GM12878 (cell line): ENCODE data around the gene VCPKMT. TPM values are rescaled to one million over a fixed set of nuclear protein-coding genes. Genes with fewer than 3 reads are reported as not detected.

Source experiments
- ATAC-seq: fragments of 200-7000 bp; cut with Tn5 transposase; 3 replicates; pipeline ENCODE4 v1.9.1; 2020; ENCODE audit warnings: mild to moderate bottlenecking, moderate library complexity
- BruUV-seq: library from RNA; stranded (reverse); fragments of 400-500 nt; replicated peaks from 2 replicates; lab custom pipeline; 2021; lab: Mats Ljungman, UMichigan
- CTCF ChIA-PET: fragments of 300-600 bp; sonication (Branson Sonifier 250); formaldehyde crosslinking; extraction: SDS; loops from one replicate; lab custom pipeline; 2021; ENCODE audit warnings: inconsistent platforms; lab: Yijun Ruan, JAX
- POLR2A ChIA-PET: fragments of 350-600 bp; formaldehyde crosslinking; extraction: SDS; loops from one replicate; lab custom pipeline; 2021; ENCODE audit warnings: inconsistent platforms; lab: Charles Lee
- RAD21 ChIA-PET: fragments of 300-600 bp; sonication (Branson Sonifier 250); formaldehyde crosslinking; loops from one replicate; lab custom pipeline; 2023; ENCODE audit warnings: antibody characterized with exemption; ENCODE audit not compliant: unreplicated experiment; lab: Charles Lee
- SMC1A ChIA-PET: fragments of 300-600 bp; sonication (Branson Sonifier 250); formaldehyde crosslinking; loops from one replicate; lab custom pipeline; 2023; ENCODE audit not compliant: unreplicated experiment, uncharacterized antibody; lab: Charles Lee
- DNase-seq: peaks from one replicate; pipeline ENCODE4 v3.0.0-alpha.2; 2011; ENCODE audit warnings: low read depth, low spot score
- FAIRE-seq: peaks from 3 replicates; lab custom pipeline; 2011; peaks lifted over from hg19 to GRCh38; lab: Jason Lieb, UNC
- H2AFZ ChIP-seq: 2 replicates; pipeline ENCODE4 v1.6.0; 2011; ENCODE audit warnings: low read depth, low read length, control low read depth; ENCODE audit not compliant: control insufficient read depth
- H3K27ac ChIP-seq: 2 replicates; pipeline ENCODE4 v1.5.1; 2011; ENCODE audit warnings: control low read depth; ENCODE audit not compliant: control insufficient read depth, insufficient read depth
- H3K27me3 ChIP-seq, 2 experiments: replicated peaks in 1 of 2; 2 replicates each; pipeline versions ENCODE4 v1.6.0 to v1.6.1; 2011; ENCODE audit warnings: low read length in 1 of 2; ENCODE audit not compliant: control insufficient read depth in 2 of 2, insufficient read depth in 2 of 2
- H3K36me3 ChIP-seq, 2 experiments: 2 replicates each; pipeline ENCODE4 v1.5.1; 2011; ENCODE audit warnings: low read length in 1 of 2; ENCODE audit not compliant: control insufficient read depth in 2 of 2, insufficient read depth in 2 of 2
- H3K4me1 ChIP-seq: 2 replicates; pipeline ENCODE4 v1.6.1; 2011; ENCODE audit warnings: mild to moderate bottlenecking, low read length, moderate library complexity, mixed read lengths; ENCODE audit not compliant: control insufficient read depth, insufficient read depth
- H3K4me2 ChIP-seq: 2 replicates; pipeline ENCODE4 v1.6.0; 2011; ENCODE audit warnings: control low read depth; ENCODE audit not compliant: control insufficient read depth, insufficient read depth
- H3K4me3 ChIP-seq: fragments of 200-600 bp; sonication (generic); 2 replicates; pipeline ENCODE4 v1.5.1; 2016
- H3K79me2 ChIP-seq: 2 replicates; pipeline ENCODE4 v1.6.0; 2011; ENCODE audit warnings: low read length; ENCODE audit not compliant: control insufficient read depth, insufficient read depth
- H3K9ac ChIP-seq: 2 replicates; pipeline ENCODE4 v1.8.0; 2011; ENCODE audit warnings: low read length, control low read depth, mixed read lengths; ENCODE audit not compliant: control insufficient read depth, insufficient read depth
- H3K9me3 ChIP-seq: replicated peaks from 3 replicates; pipeline ENCODE4 v1.5.1; 2011; ENCODE audit warnings: mild to moderate bottlenecking, low read length; ENCODE audit not compliant: control insufficient read depth, insufficient read depth
- H4K20me1 ChIP-seq: 2 replicates; pipeline ENCODE4 v1.6.0; 2011; ENCODE audit not compliant: control insufficient read depth, insufficient read depth
- CEBPB ChIP-seq, 2 experiments: fragments of 150-350 bp in 1 of 2; IDR thresholded peaks; 2 replicates each; pipeline ENCODE4 v1.6.1; 2012 to 2014; ENCODE audit warnings: low read depth in 2 of 2, low read length in 2 of 2, borderline replicate concordance in 1 of 2, inconsistent platforms in 1 of 2
- EZH2 ChIP-seq: IDR thresholded peaks from 2 replicates; pipeline ENCODE4 v1.6.1; 2012; ENCODE audit warnings: low read depth, mild to moderate bottlenecking, control low read depth, inconsistent platforms, low read length, borderline replicate concordance; ENCODE audit not compliant: control insufficient read depth
- PKNOX1 ChIP-seq: fragments of 450-650 bp; IDR thresholded peaks from 2 replicates; pipeline ENCODE4 v1.6.1; 2016; ENCODE audit warnings: mild to moderate bottlenecking
- RAD21 ChIP-seq: IDR thresholded peaks from 2 replicates; pipeline ENCODE4 v1.6.1; 2011; ENCODE audit warnings: mild to moderate bottlenecking, low read depth, low read length, moderate library complexity; ENCODE audit not compliant: insufficient read depth
- STAT3 ChIP-seq: IDR thresholded peaks from 2 replicates; pipeline ENCODE4 v1.6.1; 2011; ENCODE audit warnings: low read depth, low read length, improper control_type of control experiment
- ZZZ3 ChIP-seq: IDR thresholded peaks from 2 replicates; pipeline ENCODE4 v1.6.1; 2011; ENCODE audit warnings: low read depth; ENCODE audit not compliant: control insufficient read depth, insufficient read length
- WGBS: methylation state at CpG from one replicate; pipeline ENCODE4 v1.1.6; 2016; ENCODE audit warnings: low lambda C conversion rate; ENCODE audit not compliant: insufficient replicate concordance, insufficient coverage; ENCODE audit errors: missing lambda C conversion rate; 5-methylcytosine and 5-hydroxymethylcytosine counted together
- in situ Hi-C: fragments of 300-500 bp; cut with MboI; formaldehyde crosslinking; loops from 9 replicates; pipeline ENCODE4 v1.14.3; 2018; ENCODE audit warnings: mixed read lengths
- intact Hi-C: fragments of 100-400 bp; cut with micrococcal nuclease; formaldehyde crosslinking; loops from one replicate; pipeline ENCODE4 v1.14.2; 2022; ENCODE audit not compliant: unreplicated experiment
- polyA plus RNA-seq, 11 experiments: library from polyadenylated mRNA; depleted of rRNA in 4 of 11; unstranded in 6 of 11; stranded (reverse) in 5 of 11; fragments of >200 nt; fragmentation: Nextera tagmentation in 4 of 11; fragmentation: Illumina TruSeq in 1 of 11; extraction: Ambion mirVana in 4 of 11; extraction: Trizol in 1 of 11; gene quantifications; 1 replicate in 1 of 11; 2 replicates in 10 of 11; pipeline versions ENCODE4 v1.2.1 to v1.2.3, GENCODE V29; 2011 to 2016; ENCODE audit warnings: inconsistent platforms in 2 of 11, missing spikeins in 2 of 11, low read depth in 1 of 11
- total RNA-seq, 4 experiments: library from RNA; depleted of rRNA in 3 of 4; stranded (reverse); fragments of >200 nt in 3 of 4; fragmentation: Illumina TruSeq in 1 of 4; extraction: Trizol in 1 of 4; gene quantifications; 2 replicates each; pipeline versions ENCODE4 v1.2.1 to v1.2.3, GENCODE V29; 2013 to 2021

The VCPKMT gene
- total and polyA plus RNA-seq, 10 of the 15 experiments (the other 5 are each of a cell fraction or from before 2014, with no cell fraction given) = 8.5 to 18.4 (median 12.8) TPM

- H3K4me3 ChIP-seq = no peak overlapping the region
- H3K27me3 ChIP-seq = no peaks in the 10 kb centered on the region
- BruUV-seq = no TSS peak
- 84% methylated on average over 11 of the region's 11 CpGs for WGBS
- DNase-seq (no peak), ATAC-seq (no peak), FAIRE-seq (no peak)
- RAD21 ChIA-PET = interaction anchor here (0.9 to 1.2 kb wide), 3 partner anchors 10 to 228 kb away, joined by 3 to 4 read pairs (median 3); no protein-coding TSS in a partner anchor
- H3K4me1 ChIP-seq = peaks cover 12% of the 10 kb centered on the region
- intact Hi-C loops (no loop called here), in situ Hi-C loops (loop anchor here (10.0 kb wide), 1 partner anchor 229 kb away; no protein-coding TSS in a partner anchor)
- no peak overlapping the region for H2AFZ ChIP-seq
- H4K20me1 ChIP-seq = no peaks in the 10 kb centered on the region
- no peak overlapping the region for H3K27ac ChIP-seq
- H3K9ac ChIP-seq = no peak overlapping the region
- POLR2A ChIA-PET = interaction anchor here (0.6 to 1.4 kb wide), 5 partner anchors 35 to 258 kb away, joined by 3 to 5 read pairs (median 5); no protein-coding TSS in a partner anchor
- CTCF ChIA-PET = interaction anchor here (1.2 to 1.9 kb wide), 6 partner anchors 10 to 242 kb away, joined by 3 to 8 read pairs (median 5); partner anchors contain the start of gene NEMF
- H3K9me3 ChIP-seq = no peaks in the 10 kb centered on the region
- no peaks in the 10 kb centered on the region; a peak in 1 of 4 replicates for H3K36me3 ChIP-seq
- TF ChIP-seq STAT3 = no peak
- TF ChIP-seq PKNOX1 = 0 out of 2 replicates have a peak, but pooled peaks have one; percentile 10
- H3K79me2 ChIP-seq = no peaks in the 10 kb centered on the region
- SMC1A ChIA-PET = interaction anchor here (0.7 to 1.5 kb wide), 5 partner anchors 10 to 226 kb away, joined by 3 to 8 read pairs (median 3); no protein-coding TSS in a partner anchor
- H3K4me2 ChIP-seq = no peak overlapping the region
Measured at GRCh38 chr14:50094056-50094755, 22.2 kb downstream of the VCPKMT start.

GRCh38 chr14:50093496-50093895 is 22.9 kb downstream of the VCPKMT start:
- CTCF ChIA-PET = interaction anchor here (0.8 to 1.9 kb wide), 7 partner anchors 8 to 241 kb away, joined by 3 to 8 read pairs (median 5); partner anchors contain the start of gene NEMF
- H3K27me3 ChIP-seq = no peaks in the 10 kb centered on the region
- 89% methylated on average over 2 of the region's 2 CpGs for WGBS
- no TSS peak for BruUV-seq
- H3K36me3 ChIP-seq = no peaks in the 10 kb centered on the region; a peak in 1 of 4 replicates
- ATAC-seq (no peak), DNase-seq (no peak), FAIRE-seq (no peak)
- in situ Hi-C loops (loop anchor here (10.0 kb wide), 1 partner anchor 229 kb away; no protein-coding TSS in a partner anchor), intact Hi-C loops (no loop called here)
- POLR2A ChIA-PET = interaction anchor here (0.6 to 1.4 kb wide), 5 partner anchors 34 to 259 kb away, joined by 3 to 5 read pairs (median 5); no protein-coding TSS in a partner anchor
- TF ChIP-seq RAD21 = no peak
- no peak for TF ChIP-seq EZH2
- TF ChIP-seq ZZZ3 = no peak
- TF ChIP-seq CEBPB (IDR thresholded peaks at IDR 0.05; ENCODE audit: borderline replicate concordance in 1 of 2, low read depth in 2 of 2, low read length in 2 of 2) = no peak
- no peaks in the 10 kb centered on the region for H3K79me2 ChIP-seq
- H3K4me1 ChIP-seq = peaks cover 12% of the 10 kb centered on the region
- H4K20me1 ChIP-seq = no peaks in the 10 kb centered on the region
- no peak overlapping the region for H3K27ac ChIP-seq
- SMC1A ChIA-PET = interaction anchor here (1.2 to 1.5 kb wide), 4 partner anchors 11 to 225 kb away, joined by 3 to 8 read pairs (median 3); no protein-coding TSS in a partner anchor
- RAD21 ChIA-PET = interaction anchor here (0.7 to 1.2 kb wide), 4 partner anchors 11 to 231 kb away, joined by 3 to 4 read pairs (median 3); no protein-coding TSS in a partner anchor
- no peak overlapping the region for H3K4me2 ChIP-seq
- H2AFZ ChIP-seq = no peak overlapping the region
- no peaks in the 10 kb centered on the region for H3K9me3 ChIP-seq
- H3K9ac ChIP-seq = no peak overlapping the region
- no peak overlapping the region for H3K4me3 ChIP-seq
